ENCODE measurements around the gene RPL27A. TPM values are rescaled to one million over a fixed set of nuclear protein-coding genes. Genes with fewer than 3 reads are reported as not detected.
A peak's percentile ranks its signal among the peaks of the same experiment; 100 is the strongest.

RPL27A gene
- total RNA-seq, 6 experiments from 2014 or later = 187 to 394 (median 327) TPM

DNA sequence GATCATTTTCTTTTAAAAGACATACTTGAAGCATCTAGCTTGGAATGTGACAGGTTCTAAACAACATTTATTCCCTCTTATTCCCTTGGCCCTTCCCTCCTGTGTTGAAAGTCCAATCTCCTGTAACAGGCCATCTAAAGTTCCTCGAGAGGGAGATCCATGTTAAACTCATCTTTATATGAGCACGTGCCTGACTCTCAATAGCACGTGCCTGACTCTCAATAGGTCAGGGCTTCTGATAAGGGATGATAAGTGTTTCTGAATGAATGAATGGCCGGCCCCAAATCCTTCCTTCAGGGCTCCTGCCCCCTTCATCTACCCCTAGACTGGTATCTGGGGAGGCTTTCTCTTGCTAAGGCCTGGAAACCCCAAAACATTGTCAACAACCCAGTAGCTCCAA, 27.2 kb downstream of the RPL27A start:
- Histone ChIP-seq H3K4me3 (no peak overlapping the region), H3K27ac (peak overlapping the region in 1 of 3 donors; percentile 20)

GRCh38 chr11:8711895-8712442, 29.4 kb downstream of the RPL27A start:
- intact Hi-C loops (cut with DNase I) = no loop called here
- TF ChIP-seq POLR2A (IDR thresholded peaks at IDR 0.05) (no peak), CTCF (IDR thresholded peaks at IDR 0.05) (no peak)
- 84% methylated on average over 5 of the region's 5 CpGs for WGBS (ENCODE audit: insufficient coverage, low coverage, low lambda C conversion rate, missing lambda C conversion rate)
- no peak overlapping the region for H3K27ac ChIP-seq
- no peaks in the 10 kb centered on the region for H3K9me3 ChIP-seq
- H3K4me1 ChIP-seq = peaks cover 0 to 29% (median 14%) of the 10 kb centered on the region in 4 donors
- H3K27me3 ChIP-seq = no peaks in the 10 kb centered on the region
- peaks cover 0 to 15% (median 4%) of the 10 kb centered on the region in 4 donors for H3K36me3 ChIP-seq
- no peak for DNase-seq
- H3K4me3 ChIP-seq = no peak overlapping the region
- no peak for ATAC-seq

More for the DNA sequence above, 27.2 kb downstream of the RPL27A start:
- TF ChIP-seq CTCF (IDR thresholded peaks at IDR 0.05) = no peak
- TF ChIP-seq POLR2A (IDR thresholded peaks at IDR 0.05) = no peak
- ATAC-seq = no peak
- Histone ChIP-seq H3K36me3 (peaks cover 0 to 17% (median 5%) of the 10 kb centered on the region in 4 donors), H3K27me3 (no peaks in the 10 kb centered on the region), H3K4me1 (peaks cover 0 to 26% (median 12%) of the 10 kb centered on the region in 4 donors), H3K9me3 (no peaks in the 10 kb centered on the region)
- DNase-seq = no peak
- WGBS (ENCODE audit: insufficient coverage, low coverage, low lambda C conversion rate, missing lambda C conversion rate) = 50% methylated on average over 1 of the region's 4 CpGs
- intact Hi-C loops (cut with DNase I) = loop anchor here in 1 of 2 donors (10.0 kb wide), 1 partner anchor 95 kb away; no protein-coding TSS in a partner anchor

GRCh38 chr11:8712506-8712905, 29.9 kb downstream of the RPL27A start:
- 80% methylated on average over 1 of the region's 12 CpGs for WGBS (ENCODE audit: insufficient coverage, low coverage, low lambda C conversion rate, missing lambda C conversion rate)
- TF ChIP-seq CTCF (IDR thresholded peaks at IDR 0.05) = no peak
- TF ChIP-seq POLR2A (IDR thresholded peaks at IDR 0.05) = no peak
- Histone ChIP-seq H3K36me3 (peaks cover 0 to 12% (median under 1%) of the 10 kb centered on the region in 4 donors), H3K4me1 (peaks cover 0 to 35% (median 18%) of the 10 kb centered on the region in 4 donors), H3K9me3 (no peaks in the 10 kb centered on the region), H3K27ac (no peak overlapping the region), H3K4me3 (no peak overlapping the region), H3K27me3 (no peaks in the 10 kb centered on the region)
- ATAC-seq (no peak), DNase-seq (no peak)
- intact Hi-C loops (cut with DNase I) = no loop called here

DNA sequence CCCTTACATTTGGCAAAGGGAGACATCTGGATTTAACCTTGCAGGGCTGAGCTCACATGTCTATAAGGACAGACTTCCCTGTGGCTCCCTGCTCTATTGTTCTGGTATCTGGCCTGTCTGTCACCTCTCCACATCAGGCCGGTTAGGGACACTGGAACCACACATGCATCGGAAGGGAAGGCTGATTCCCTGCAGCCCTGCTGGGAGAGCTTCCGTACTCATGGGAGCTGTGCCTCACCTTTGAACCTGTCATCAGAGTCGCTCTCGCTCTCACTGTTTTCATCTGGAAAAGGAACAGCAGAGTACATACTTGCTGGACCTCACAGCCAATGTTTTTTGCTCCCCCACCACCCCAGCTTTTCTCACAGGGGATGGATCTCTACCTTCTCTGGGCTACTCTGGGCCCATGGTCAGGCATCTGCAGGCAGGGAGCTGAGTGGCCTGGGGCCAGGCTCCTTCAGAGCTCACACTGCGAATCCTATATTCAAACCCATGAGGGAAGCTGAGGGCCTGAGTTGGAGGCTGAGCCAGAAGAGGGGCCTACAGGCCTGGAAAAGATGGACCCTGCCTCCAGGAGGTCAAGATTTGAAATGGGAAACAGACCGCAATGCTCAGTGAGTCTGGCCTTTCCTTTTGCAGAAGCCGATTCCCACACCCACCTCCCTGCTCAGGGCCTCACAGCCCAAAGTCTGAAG, 31.3 kb downstream of the RPL27A start:
- no peak for DNase-seq
- Histone ChIP-seq H3K4me3 (no peak overlapping the region), H3K27me3 (no peaks in the 10 kb centered on the region), H3K4me1 (peaks cover 0 to 43% (median 22%) of the 10 kb centered on the region in 4 donors), H3K27ac (peak overlapping the region in 2 of 3 donors; percentile 30 to 31), H3K9me3 (no peaks in the 10 kb centered on the region), H3K36me3 (peaks cover 0 to 12% (median 0%) of the 10 kb centered on the region in 4 donors)
- intact Hi-C loops (cut with DNase I) = no loop called here
- peak in 3 of 4 donors; percentile 31 to 52 (median 49) for ATAC-seq
- TF ChIP-seq POLR2A (IDR thresholded peaks at IDR 0.05) (no peak), CTCF (IDR thresholded peaks at IDR 0.05) (no peak)
- 40% methylated on average over 6 of the region's 8 CpGs for WGBS (ENCODE audit: insufficient coverage, low coverage, low lambda C conversion rate, missing lambda C conversion rate)
